GM21717 (cell line): ENCODE results near the gene FARS2.

Source experiments
- ATAC-seq: cut with Tn5 transposase; IDR thresholded peaks from one replicate; pipeline ENCODE4 v1.9.1; 2021; ENCODE audit warnings: mild to moderate bottlenecking, moderate library complexity; ENCODE audit not compliant: unreplicated experiment

The FARS2 gene

GRCh38 chr6:5285081-5285480 lies 23.8 kb downstream of the FARS2 start:
- ATAC-seq: no peak

- ATAC-seq: no peak
Measured at GRCh38 chr6:5285526-5285925, 24.2 kb downstream of the FARS2 start.

GRCh38 chr6:5286780-5287179 lies 25.5 kb downstream of the FARS2 start:
- ATAC-seq: no peak

- ATAC-seq: no peak
Measured at GRCh38 chr6:5287205-5287965, 26.1 kb downstream of the FARS2 start.

GRCh38 chr6:5287966-5288297 lies 26.6 kb downstream of the FARS2 start:
- no peak for ATAC-seq

GRCh38 chr6:5290097-5290496 lies 28.8 kb downstream of the FARS2 start:
- ATAC-seq: no peak

- no peak for ATAC-seq
Measured at GRCh38 chr6:5290500-5290899, 29.2 kb downstream of the FARS2 start.

- no peak for ATAC-seq
Measured at GRCh38 chr6:5292154-5292553, 30.8 kb downstream of the FARS2 start.

- no peak for ATAC-seq
Measured at GRCh38 chr6:5293692-5294091, 32.4 kb downstream of the FARS2 start.

- ATAC-seq: no peak
Measured at GRCh38 chr6:5294392-5295211, 33.3 kb downstream of the FARS2 start.

GRCh38 chr6:5295623-5296022 lies 34.3 kb downstream of the FARS2 start:
- no peak for ATAC-seq

GRCh38 chr6:5300206-5300764 lies 39.0 kb downstream of the FARS2 start:
- no peak for ATAC-seq

- peak; percentile 87 for ATAC-seq
Measured at GRCh38 chr6:5302220-5302946, 41.1 kb downstream of the FARS2 start.

GRCh38 chr6:5302995-5303622 lies 41.8 kb downstream of the FARS2 start:
- peak; percentile 78 for ATAC-seq

- ATAC-seq: no peak
Measured at GRCh38 chr6:5303682-5304081, 42.4 kb downstream of the FARS2 start.

GRCh38 chr6:5305968-5306626 lies 44.8 kb downstream of the FARS2 start:
- ATAC-seq: no peak

- no peak for ATAC-seq
Measured at GRCh38 chr6:5307058-5307457, 45.7 kb downstream of the FARS2 start.

- ATAC-seq: no peak
Measured at GRCh38 chr6:5308066-5308465, 46.8 kb downstream of the FARS2 start.

GRCh38 chr6:5314191-5314865 lies 53.0 kb downstream of the FARS2 start:
- ATAC-seq: no peak

GRCh38 chr6:5315881-5316280 lies 54.6 kb downstream of the FARS2 start:
- no peak for ATAC-seq
